ENCODE results near the gene ERC2.
"Not testable (repeated sequence)": the region's sequence is repeated elsewhere in the genome, so short reads cannot be mapped to it uniquely, and the experiment has no call there.

Gene ERC2

DNA sequence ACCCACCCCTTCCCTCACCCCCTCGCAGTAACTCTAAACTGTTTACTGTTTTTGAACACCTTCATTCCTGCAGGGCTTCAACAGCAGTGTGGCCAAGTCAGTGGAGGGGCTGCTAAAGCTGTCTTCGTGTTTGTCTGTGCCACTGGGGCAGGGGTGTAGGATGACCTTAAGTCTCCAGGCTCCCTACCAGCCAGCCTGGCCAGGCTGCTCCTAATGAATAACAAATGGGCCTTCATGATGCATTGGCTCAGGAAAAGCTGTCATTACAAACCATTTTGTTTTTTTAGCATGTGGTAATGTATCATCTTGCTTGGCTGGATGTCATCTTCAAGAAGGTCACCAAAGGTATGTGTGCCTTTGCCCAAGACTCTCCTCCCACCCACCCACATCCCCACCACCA, 609.0 kb downstream of the ERC2 start:
- in situ Hi-C loops (cut with MboI; ENCODE audit: low sequenced_read_pairs) = no loop called here

DNA sequence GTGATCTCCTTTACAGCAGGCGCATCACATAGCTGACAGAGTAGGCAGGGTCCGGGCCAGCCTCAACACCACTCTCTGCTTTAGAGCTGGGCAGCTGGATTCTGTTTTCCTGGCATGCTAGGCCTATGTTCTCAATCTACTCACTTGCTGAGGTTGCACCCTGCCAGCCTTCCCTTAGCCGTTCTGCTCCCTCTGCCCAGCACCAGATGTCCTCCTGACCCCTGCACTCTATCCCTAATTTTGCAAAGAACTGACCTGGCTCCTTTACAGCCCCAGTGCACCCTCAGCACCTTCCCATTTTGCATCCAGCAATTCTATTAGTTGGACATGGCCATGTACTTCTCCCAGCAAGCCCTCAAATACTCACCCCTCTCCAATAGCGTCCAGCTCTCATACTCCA, 609.5 kb downstream of the ERC2 start:
- in situ Hi-C loops (cut with MboI; ENCODE audit: low sequenced_read_pairs) = no loop called here

DNA sequence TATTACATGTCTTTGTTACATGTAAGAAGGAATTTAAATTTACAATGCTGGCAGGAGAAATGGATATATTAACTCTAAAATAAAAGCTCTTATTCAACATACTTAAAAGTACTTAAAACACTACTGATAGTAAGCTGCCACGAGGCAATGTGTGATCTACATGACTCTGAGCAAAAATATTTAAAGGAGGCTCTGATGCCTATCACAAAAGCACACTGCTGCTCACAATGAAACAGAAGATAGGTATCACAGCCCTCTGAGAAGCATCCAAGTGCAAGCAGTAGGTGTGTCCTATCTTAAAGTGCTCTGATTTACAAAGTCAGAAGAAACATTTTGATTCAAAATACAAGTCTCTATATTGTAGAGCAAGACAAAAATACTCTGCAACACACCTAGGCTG, 610.0 kb downstream of the ERC2 start:
- in situ Hi-C loops (cut with MboI; ENCODE audit: low sequenced_read_pairs) = no loop called here

DNA sequence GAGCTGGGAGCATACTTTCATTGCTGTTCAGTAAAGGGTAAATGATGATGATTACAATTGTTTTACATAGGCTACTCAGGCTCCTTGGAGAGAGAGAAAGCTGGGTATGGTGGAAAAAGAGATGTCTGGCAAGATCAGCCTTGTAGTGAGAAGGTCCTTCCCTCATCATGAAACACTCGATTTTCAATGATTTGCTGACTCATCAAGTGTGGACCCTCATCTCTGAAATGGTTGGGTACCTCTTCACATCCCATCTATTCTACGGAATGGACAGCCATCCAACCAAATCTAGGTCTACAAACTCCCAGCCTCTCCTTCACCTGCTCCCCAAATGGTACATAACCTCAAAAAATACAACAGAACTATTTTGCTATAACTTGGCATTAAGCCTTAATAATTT, 610.6 kb downstream of the ERC2 start:
- in situ Hi-C loops (cut with MboI; ENCODE audit: low sequenced_read_pairs) = no loop called here

DNA sequence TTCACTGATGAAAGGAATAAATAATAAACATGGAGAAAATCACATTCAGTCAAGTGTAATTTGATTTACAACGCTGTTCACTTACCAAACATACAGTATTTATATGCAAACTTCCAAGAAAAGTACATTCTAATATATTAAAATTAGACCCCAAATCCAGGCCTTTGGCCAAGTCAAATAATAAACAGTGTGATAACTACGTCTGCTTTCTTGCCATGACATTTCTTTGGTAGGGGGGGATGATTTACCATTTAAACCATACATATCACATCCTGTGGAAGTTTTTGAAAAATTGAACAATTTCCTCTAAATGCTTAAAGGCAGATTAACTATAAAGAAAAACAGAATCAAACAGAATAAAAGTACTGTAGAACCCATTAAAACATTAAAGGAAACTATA, 613.0 kb downstream of the ERC2 start:
- in situ Hi-C loops (cut with MboI; ENCODE audit: low sequenced_read_pairs) = no loop called here

DNA sequence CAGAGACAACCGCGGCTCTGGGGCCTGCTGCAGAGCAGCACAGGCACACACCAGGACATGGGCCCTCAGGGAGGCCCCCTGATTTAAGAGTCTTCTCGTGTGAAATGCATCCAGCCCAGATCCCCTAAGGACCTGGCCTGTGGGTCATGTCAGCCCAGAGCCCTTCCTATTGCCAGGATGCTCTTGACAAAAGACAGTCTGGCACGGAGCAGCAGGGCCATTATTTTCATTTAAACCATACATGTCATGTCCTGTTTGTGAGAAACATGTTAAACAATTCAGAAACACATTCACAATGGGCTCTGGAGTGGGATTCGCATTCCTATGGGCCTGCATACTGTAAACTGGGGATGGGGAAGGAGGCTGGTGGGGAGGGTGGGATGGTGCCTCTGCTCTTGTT, 613.8 kb downstream of the ERC2 start:
- in situ Hi-C loops (cut with MboI; ENCODE audit: low sequenced_read_pairs) = no loop called here

DNA sequence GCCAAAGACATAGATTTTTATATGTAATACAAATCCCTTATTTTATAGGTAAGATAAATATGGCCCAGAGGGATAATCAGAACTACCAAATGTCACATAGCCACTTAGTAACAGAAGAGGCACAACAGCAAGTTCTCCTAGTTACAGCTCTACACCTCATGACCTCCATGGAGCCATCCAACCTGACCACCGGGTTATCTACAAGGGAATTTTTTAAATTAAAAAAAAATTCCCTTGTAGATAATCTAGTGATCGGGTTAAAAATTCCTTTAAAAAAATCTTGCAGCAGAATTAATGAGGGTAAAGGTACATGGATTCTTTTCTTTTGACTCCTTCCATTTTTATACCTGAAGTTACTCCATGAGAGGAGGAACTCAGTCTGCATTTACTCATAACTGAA, 615.9 kb downstream of the ERC2 start:
- in situ Hi-C loops (cut with MboI; ENCODE audit: low sequenced_read_pairs) = no loop called here

DNA sequence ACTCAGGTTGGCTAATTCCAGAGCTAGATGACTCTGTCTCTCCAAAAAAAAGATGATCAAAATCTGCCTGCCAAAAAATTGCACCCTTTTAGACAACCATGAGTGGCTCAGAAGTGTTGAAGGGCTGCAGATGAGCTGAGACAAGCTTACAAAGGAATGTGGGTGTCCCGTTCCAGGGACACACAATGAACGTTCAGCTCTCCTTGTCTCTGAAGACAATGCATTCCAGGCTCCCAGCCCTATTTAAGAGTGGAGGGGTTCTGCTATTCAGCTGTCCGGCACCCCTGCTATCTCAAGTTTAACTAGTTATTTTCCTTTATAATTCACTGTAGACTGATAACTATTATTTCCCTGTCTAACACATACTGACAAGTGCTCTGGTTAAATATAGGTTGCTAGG, 626.1 kb downstream of the ERC2 start:
- in situ Hi-C loops (cut with MboI; ENCODE audit: low sequenced_read_pairs) = no loop called here

DNA sequence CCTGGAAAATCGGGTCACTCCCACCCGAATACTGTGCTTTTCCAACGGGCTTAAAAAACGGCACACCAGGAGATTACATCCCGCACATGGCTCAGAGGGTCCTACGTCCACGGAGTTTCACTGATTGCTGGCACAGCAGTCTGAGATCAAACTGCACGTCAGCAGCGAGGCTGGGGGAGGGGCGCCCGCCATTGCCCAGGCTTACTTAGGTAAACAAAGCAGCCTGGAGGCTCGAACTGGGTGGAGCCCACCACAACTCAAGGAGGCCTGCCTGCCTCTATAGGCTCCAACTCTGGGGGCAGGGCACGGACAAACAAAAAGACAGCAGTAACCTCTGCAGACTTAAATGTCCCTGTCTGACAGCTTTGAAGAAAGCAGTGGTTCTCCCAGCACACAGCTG, 636.4 kb downstream of the ERC2 start:
- in situ Hi-C loops (cut with MboI; ENCODE audit: low sequenced_read_pairs) = not testable (repeated sequence)

DNA sequence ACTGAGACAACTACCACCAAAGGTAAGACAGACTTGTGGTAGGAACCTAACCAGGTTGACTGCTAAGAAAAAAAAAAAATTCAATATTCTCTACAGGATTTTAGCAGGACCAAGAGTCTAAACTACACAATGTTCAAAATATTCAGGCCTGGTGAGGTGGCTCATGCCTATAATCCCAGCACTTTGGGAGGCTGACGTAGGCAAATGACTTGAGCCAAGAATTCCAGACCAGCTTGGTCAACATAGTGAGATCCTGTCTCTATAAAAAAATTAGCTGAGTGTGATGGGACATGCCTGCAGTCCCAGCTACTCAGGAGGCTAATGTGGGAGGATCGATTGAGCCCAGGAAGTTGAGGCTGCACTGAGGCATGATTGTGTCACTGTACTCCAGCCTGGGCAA, 639.6 kb downstream of the ERC2 start:
- in situ Hi-C loops (cut with MboI; ENCODE audit: low sequenced_read_pairs) = no loop called here

DNA sequence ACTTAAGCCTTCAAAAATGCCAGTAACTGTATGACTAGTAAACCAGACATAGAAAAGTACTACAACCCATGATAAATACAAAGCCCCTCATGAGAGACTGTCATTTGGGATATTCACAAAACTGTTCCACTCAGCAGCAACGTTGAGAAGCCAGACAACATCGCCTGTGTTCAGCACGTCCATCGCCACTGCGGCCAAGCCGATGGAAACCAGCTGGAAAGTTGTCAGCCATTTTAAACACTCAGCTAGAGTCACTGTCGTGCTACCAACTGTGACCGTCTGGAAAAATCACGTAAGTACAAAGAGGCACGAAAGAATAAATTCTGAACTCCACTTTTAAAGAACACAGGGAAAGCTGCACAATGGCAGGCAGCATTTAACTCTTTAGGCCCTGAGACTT, 640.5 kb downstream of the ERC2 start:
- in situ Hi-C loops (cut with MboI; ENCODE audit: low sequenced_read_pairs) = no loop called here

DNA sequence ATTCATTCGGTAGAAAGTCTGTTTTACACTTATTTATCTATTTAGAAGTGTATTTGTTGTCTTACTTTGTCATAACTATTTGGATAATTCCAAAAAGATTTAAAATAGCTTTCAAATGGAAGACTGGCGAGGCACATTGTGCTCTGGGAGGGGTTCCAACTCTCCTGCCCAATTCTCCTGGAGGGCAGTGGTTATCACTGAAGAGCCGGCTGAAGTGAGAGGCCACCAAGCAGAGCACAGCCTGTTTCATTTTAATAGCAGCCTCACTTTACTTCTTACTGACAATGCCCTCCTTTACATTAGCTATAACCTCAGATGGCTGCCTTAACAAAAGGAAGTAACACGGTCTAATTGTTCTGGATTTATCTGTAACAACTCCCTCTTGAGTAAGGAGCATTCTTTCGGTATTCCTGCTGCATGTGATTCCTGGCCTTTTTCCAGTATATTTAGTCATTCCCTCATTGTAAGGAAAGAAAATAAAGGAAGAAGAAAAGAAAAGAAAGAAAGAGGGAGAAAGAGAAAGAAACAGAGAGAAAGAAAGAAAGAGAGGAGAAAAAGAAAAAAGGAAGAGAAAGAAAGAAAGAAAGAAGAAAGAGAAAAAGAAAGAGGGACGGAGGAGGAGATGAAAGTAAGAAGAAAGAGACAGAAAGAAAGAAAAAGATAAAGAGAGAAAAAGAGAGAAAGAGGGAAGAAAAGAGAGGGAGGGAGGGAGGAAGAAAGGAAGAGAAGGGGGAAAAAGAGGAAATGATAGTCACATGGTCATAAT, 641.4 kb downstream of the ERC2 start:
- in situ Hi-C loops (cut with MboI; ENCODE audit: low sequenced_read_pairs) = no loop called here

DNA sequence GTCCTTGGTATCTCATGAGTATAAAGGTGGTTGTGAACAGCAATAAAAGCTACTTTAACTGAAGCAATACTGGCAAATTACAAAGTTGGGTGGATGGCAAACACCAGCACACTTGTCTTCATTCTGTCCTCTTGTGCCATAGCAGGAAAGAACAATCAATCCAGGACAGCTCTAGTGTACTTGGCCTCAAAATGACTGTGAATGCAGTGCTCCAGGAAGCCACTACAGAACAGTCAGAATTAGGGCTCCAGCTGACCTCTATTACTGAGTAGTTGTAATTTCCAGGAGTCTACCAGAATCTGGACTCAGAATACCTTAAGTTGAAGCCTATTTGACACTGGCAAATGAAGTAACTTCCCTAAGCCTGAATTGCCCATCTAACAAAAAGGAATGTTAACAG, 642.2 kb downstream of the ERC2 start:
- in situ Hi-C loops (cut with MboI; ENCODE audit: low sequenced_read_pairs) = no loop called here

DNA sequence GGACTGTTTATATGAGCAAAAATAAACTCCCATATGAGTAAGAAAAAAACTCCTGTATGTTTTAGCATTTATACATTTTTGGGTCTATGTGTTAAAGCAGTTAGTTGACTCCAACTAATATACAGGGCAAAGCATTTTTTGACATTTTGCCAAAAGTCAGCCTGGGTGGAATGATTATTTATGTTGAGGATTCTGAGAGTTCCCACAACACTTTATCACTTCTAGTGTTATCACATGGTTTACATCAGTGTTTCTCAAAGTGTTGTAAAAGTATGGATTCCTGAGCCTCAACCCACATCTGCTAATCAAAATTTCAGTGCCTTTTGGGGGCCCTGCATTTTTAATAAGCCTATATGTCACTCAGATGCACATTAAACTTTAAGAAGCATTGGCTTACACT, 643.9 kb downstream of the ERC2 start:
- in situ Hi-C loops (cut with MboI; ENCODE audit: low sequenced_read_pairs) = no loop called here

DNA sequence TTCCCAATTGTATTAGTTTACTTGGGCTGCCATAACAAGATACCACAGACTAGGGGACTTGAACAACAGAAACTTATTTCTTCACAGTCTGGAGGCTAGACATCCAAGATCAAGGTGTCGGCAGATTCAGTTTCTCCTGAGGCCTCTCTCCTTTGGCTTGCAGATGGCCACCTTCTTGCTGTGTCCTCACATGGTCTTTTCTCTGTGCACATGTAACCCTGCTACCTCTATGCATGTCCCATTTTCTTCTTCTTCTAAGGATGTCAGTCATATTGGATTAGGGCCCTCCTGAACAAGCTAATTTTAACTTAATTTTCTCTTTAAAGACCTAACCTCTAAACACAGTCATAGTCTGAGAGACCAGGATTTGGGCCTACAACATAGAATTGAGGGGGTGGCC, 644.4 kb downstream of the ERC2 start:
- in situ Hi-C loops (cut with MboI; ENCODE audit: low sequenced_read_pairs) = no loop called here

DNA sequence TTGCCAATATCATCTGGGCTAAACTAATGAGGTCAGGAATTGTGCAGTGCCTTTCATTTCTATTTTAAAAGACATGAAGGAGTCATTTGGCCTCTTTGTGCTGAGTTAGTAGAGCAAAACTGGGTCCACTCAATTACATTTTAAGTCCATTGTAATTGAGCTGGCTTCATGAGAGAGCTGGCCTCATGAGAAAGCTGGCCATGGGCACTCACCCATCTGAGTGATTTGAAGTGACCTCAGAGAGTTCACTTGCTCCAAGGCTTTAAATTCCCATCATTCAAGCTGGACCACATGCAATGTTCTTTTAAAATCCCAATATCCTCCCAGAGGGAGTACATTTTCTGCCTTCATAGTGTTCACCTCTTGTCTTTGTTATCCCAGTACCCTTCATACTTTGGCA, 645.3 kb downstream of the ERC2 start:
- in situ Hi-C loops (cut with MboI; ENCODE audit: low sequenced_read_pairs) = no loop called here

DNA sequence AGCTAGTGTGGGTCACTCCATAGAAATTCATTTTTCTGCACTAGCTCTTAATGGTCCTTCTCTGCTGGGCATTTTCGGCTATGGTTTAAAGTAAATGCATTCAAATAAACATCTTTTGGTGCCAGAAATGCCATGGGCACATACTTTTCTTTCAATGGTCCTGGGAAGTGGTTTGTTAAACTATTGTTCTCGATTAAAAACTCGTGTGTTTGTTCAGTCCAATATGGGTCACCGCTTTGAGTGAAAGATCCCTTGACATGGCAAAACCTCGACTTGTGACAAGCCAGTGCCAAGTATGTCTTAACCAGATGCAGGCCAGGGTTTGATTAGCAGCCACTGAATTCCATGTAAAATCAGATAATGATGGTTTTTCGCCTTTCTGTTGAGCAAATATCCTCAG, 649.3 kb downstream of the ERC2 start:
- in situ Hi-C loops (cut with MboI; ENCODE audit: low sequenced_read_pairs) = no loop called here

DNA sequence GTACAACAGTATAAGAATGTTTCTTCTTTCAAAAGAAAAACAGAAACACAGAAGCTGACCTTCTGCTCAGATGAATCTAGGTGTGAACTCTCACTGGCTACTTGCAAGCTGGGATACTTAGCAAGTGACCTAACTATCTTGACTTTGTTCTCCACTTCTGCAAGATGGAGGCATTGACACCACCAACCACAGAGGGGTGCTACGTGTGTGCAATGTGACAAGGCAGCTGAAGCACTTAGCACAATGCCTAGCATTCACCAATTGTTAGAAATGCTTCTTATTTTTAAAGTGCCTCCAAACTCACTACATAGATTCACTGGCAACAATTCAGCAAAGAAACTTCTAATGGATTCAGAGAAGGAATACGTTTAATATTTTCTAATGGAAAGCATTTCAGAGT, 649.8 kb downstream of the ERC2 start:
- in situ Hi-C loops (cut with MboI; ENCODE audit: low sequenced_read_pairs) = no loop called here

DNA sequence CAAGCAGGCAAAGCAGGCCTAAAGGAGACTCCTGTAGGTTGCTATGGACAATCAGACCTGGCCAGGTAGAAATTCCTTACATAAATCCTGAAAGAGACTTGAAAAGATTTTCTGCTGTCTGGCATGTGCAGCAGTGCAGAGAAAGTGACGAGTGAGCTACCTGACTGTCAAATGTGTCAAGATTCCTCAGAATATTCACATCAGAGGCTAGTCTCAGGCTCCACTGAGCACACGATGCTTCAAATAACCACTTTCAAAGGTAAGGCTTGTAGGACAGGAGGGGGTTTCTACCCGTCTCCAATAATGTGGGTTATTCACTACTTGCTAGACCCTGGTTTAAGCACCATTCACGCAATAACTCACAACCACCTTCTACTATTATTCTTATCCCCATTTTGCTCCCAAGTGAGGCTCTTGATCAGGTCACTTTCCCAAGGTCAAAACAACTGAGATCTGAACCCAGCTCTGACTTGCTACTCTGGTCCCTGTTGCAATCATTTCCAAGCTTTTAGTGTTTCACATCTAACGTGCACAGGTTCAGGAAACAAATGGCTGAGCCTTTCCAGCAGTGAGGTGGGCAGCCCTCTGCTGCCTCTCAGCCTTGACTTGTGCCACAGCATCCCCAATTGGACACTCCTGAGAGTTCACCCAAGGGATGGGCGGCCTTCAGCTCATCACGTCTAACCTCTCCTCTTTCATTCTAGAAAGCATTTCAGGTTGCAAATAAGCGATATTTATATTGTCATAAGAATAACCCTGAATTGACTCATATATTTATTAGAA, 651.3 kb downstream of the ERC2 start:
- in situ Hi-C loops (cut with MboI; ENCODE audit: low sequenced_read_pairs) = no loop called here

DNA sequence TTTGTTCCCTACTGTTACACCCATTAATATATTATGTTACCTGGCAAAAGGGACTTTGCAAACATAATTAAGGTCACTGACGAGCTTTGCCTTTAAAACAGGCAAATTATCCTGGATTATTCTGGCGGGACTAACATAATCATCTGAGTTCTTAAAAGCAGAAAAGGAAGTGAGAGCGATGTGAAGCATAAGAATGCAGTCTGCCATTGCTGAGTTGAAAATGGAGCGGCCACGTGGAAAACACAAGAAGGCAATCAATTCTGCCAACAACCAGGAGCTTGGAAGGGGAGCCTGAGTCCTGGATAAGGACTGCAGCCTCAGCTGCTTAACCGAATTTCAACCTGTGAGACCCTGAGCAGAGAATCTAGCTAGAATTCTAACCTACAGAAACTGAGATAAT, 653.0 kb downstream of the ERC2 start:
- in situ Hi-C loops (cut with MboI; ENCODE audit: low sequenced_read_pairs) = no loop called here

DNA sequence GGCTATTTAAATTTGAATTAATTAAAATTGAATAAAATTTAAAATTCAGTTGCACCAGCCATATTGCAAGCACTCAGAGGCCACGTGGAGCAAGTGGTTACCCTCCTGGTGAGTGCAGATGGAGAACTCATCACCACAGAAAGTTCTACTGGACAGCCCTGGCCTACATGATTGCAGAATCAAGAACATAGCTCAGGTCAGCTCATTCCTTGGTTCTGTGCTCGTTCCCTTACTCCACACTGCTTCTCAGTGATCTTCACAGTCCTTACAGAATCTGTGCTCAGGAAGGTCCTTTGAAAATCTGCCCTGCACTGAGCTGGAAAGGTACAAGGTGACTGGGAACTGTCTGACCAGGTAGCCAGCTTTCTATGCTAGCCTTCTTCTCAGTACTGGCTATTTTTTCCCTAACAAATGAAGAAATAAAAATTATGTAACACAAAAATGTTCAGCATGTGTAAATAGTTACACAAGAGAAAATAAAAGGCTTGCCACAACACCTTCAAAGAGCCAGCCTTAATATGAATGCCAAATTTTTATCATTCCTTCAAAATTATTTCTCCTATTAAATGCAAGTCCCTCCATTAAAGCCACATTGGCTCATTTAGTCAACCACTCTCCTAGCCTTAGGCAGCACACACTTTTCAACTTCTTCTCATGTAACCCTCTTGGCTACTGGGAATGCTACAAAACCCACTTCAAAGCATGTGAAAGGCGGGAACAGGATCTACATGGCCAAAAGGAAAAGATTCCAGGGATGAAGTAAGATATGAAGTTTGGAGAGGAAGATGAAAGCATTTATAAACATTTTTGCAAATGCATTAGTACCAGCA, 654.8 kb downstream of the ERC2 start:
- in situ Hi-C loops (cut with MboI; ENCODE audit: low sequenced_read_pairs) = no loop called here
